ENCODE measurements around the gene GPD2. TPM values are rescaled to one million over a fixed set of nuclear protein-coding genes. Genes with fewer than 3 reads are reported as not detected.

Gene GPD2
- total RNA-seq, 1 experiment from 2014 or later: 82.4 TPM

Other genes starting within 250 kb of the GPD2 start
- gene NR4A2, start 103.7 kb upstream of the GPD2 start, total RNA-seq (2014; rRNA removed; shearing (Covaris generic)): 0.20 TPM in 1 of 2 replicates, not detected in the other